ENCODE results near the gene UBL4B. TPM values are rescaled to one million over a fixed set of nuclear protein-coding genes. Genes with fewer than 3 reads are reported as not detected.

The UBL4B gene
- total and polyA plus RNA-seq, 2 experiments from 2014 or later: not detected

DNA sequence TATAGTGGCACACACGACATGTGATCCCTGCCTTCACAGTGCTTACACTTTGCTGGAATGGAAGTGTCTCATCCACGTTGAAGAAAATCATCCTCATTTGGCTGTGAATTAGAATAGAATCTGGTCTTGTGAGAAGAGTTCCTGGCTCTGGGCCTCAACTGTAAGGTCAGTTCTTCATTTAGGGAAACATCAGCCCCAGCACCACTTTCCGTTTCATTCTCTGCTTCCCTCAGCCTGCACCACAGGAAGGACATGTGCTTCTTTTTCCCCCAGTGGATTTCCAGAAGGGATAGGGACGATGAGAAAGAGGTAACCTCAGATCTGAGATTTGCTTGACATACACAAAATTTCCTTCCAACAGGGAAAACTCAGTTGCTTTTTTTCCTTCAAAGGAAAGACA, 38.1 kb upstream of the UBL4B start:
- H3K4me2 ChIP-seq: no peak overlapping the region
- no peak for DNase-seq (ENCODE audit: low spot score)

More for the DNA sequence above, 38.1 kb upstream of the UBL4B start:
- TF ChIP-seq, protein P1, sequence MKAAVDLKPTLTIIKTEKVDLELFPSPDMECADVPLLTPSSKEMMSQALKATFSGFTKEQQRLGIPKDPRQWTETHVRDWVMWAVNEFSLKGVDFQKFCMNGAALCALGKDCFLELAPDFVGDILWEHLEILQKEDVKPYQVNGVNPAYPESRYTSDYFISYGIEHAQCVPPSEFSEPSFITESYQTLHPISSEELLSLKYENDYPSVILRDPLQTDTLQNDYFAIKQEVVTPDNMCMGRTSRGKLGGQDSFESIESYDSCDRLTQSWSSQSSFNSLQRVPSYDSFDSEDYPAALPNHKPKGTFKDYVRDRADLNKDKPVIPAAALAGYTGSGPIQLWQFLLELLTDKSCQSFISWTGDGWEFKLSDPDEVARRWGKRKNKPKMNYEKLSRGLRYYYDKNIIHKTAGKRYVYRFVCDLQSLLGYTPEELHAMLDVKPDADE (IDR thresholded peaks at IDR 0.05): no peak
- TF ChIP-seq ZNF331 (CRISPR knock-in tag; IDR thresholded peaks at IDR 0.05; ENCODE audit: low read depth) (no peak), POLR2AphosphoS5 (IDR thresholded peaks at IDR 0.05; ENCODE audit: low read depth) (no peak), EZH2phosphoT487 (IDR thresholded peaks at IDR 0.05; ENCODE audit: unreplicated experiment) (no peak)
- TF ChIP-seq, protein P2, sequence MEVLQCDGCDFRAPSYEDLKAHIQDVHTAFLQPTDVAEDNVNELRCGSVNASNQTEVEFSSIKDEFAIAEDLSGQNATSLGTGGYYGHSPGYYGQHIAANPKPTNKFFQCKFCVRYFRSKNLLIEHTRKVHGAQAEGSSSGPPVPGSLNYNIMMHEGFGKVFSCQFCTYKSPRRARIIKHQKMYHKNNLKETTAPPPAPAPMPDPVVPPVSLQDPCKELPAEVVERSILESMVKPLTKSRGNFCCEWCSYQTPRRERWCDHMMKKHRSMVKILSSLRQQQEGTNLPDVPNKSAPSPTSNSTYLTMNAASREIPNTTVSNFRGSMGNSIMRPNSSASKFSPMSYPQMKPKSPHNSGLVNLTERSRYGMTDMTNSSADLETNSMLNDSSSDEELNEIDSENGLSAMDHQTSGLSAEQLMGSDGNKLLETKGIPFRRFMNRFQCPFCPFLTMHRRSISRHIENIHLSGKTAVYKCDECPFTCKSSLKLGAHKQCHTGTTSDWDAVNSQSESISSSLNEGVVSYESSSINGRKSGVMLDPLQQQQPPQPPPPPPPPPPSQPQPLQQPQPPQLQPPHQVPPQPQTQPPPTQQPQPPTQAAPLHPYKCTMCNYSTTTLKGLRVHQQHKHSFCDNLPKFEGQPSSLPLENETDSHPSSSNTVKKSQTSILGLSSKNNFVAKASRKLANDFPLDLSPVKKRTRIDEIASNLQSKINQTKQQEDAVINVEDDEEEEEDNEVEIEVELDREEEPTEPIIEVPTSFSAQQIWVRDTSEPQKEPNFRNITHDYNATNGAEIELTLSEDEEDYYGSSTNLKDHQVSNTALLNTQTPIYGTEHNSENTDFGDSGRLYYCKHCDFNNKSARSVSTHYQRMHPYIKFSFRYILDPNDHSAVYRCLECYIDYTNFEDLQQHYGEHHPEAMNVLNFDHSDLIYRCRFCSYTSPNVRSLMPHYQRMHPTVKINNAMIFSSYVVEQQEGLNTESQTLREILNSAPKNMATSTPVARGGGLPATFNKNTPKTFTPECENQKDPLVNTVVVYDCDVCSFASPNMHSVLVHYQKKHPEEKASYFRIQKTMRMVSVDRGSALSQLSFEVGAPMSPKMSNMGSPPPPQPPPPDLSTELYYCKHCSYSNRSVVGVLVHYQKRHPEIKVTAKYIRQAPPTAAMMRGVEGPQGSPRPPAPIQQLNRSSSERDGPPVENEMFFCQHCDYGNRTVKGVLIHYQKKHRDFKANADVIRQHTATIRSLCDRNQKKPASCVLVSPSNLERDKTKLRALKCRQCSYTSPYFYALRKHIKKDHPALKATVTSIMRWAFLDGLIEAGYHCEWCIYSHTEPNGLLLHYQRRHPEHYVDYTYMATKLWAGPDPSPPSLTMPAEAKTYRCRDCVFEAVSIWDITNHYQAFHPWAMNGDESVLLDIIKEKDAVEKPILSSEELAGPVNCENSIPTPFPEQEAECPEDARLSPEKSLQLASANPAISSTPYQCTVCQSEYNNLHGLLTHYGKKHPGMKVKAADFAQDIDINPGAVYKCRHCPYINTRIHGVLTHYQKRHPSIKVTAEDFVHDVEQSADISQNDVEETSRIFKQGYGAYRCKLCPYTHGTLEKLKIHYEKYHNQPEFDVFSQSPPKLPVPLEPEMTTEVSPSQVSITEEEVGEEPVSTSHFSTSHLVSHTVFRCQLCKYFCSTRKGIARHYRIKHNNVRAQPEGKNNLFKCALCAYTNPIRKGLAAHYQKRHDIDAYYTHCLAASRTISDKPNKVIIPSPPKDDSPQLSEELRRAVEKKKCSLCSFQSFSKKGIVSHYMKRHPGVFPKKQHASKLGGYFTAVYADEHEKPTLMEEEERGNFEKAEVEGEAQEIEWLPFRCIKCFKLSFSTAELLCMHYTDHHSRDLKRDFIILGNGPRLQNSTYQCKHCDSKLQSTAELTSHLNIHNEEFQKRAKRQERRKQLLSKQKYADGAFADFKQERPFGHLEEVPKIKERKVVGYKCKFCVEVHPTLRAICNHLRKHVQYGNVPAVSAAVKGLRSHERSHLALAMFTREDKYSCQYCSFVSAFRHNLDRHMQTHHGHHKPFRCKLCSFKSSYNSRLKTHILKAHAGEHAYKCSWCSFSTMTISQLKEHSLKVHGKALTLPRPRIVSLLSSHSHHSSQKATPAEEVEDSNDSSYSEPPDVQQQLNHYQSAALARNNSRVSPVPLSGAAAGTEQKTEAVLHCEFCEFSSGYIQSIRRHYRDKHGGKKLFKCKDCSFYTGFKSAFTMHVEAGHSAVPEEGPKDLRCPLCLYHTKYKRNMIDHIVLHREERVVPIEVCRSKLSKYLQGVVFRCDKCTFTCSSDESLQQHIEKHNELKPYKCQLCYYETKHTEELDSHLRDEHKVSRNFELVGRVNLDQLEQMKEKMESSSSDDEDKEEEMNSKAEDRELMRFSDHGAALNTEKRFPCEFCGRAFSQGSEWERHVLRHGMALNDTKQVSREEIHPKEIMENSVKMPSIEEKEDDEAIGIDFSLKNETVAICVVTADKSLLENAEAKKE (CRISPR knock-in tag; IDR thresholded peaks at IDR 0.05): no peak
- TF ChIP-seq, protein P3, sequence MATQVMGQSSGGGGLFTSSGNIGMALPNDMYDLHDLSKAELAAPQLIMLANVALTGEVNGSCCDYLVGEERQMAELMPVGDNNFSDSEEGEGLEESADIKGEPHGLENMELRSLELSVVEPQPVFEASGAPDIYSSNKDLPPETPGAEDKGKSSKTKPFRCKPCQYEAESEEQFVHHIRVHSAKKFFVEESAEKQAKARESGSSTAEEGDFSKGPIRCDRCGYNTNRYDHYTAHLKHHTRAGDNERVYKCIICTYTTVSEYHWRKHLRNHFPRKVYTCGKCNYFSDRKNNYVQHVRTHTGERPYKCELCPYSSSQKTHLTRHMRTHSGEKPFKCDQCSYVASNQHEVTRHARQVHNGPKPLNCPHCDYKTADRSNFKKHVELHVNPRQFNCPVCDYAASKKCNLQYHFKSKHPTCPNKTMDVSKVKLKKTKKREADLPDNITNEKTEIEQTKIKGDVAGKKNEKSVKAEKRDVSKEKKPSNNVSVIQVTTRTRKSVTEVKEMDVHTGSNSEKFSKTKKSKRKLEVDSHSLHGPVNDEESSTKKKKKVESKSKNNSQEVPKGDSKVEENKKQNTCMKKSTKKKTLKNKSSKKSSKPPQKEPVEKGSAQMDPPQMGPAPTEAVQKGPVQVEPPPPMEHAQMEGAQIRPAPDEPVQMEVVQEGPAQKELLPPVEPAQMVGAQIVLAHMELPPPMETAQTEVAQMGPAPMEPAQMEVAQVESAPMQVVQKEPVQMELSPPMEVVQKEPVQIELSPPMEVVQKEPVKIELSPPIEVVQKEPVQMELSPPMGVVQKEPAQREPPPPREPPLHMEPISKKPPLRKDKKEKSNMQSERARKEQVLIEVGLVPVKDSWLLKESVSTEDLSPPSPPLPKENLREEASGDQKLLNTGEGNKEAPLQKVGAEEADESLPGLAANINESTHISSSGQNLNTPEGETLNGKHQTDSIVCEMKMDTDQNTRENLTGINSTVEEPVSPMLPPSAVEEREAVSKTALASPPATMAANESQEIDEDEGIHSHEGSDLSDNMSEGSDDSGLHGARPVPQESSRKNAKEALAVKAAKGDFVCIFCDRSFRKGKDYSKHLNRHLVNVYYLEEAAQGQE (IDR thresholded peaks at IDR 0.05; ENCODE audit: unreplicated experiment): no peak
- H3K27me3 ChIP-seq (ENCODE audit: insufficient read depth): peaks cover 76% of the 10 kb centered on the region
- Mint-ChIP-seq H3K4me3 (no peak overlapping the region), H3K27me3 (ENCODE audit: insufficient read depth, low read depth, poor library complexity) (peaks cover 73% of the 10 kb centered on the region), H3K9me3 (no peaks in the 10 kb centered on the region), H3K4me1 (peaks cover 7% of the 10 kb centered on the region), H3K36me3 (ENCODE audit: low read depth) (no peaks in the 10 kb centered on the region), H3K27ac (no peak overlapping the region)
- H3K27ac ChIP-seq (ENCODE audit: low read depth): no peak overlapping the region
- no peak for ATAC-seq
- no peaks in the 10 kb centered on the region; the same call in 1 of the 2 replicates for H4K20me1 ChIP-seq (replicated peaks; ENCODE audit: insufficient read depth)
- H2AFZ ChIP-seq: no peak overlapping the region
- H3K79me2 ChIP-seq (replicated peaks; ENCODE audit: insufficient read depth): no peaks in the 10 kb centered on the region
- peaks cover 16% of the 10 kb centered on the region for H3K4me1 ChIP-seq (ENCODE audit: insufficient read depth)
- H3K36me3 ChIP-seq (ENCODE audit: insufficient read depth): no peaks in the 10 kb centered on the region
- H3K4me3 ChIP-seq: no peak overlapping the region
- H3K9me2 ChIP-seq (ENCODE audit: insufficient read depth): no peaks in the 10 kb centered on the region
- H3F3A ChIP-seq (replicated peaks; ENCODE audit: low read depth): no peaks in the 10 kb centered on the region
